Vagina (tissue), 2 donors: Measurements from ENCODE around the gene EIF2AK3.

Source experiments
- CTCF ChIP-seq, 3 experiments: fragments of 450-650 bp in 2 of 3; fragments of 200-600 bp in 1 of 3; sonication (generic) in 1 of 3; IDR thresholded peaks; one replicate each; pipeline ENCODE4 v1.5.1; 2017 to 2019; ENCODE audit warnings: antibody characterized with exemption in 3 of 3, mild to moderate bottlenecking in 2 of 3, moderate library complexity in 2 of 3
- POLR2A ChIP-seq, 2 donors: fragments of 450-650 bp; IDR thresholded peaks; one replicate each; pipeline ENCODE4 v1.6.1; 2017; ENCODE audit warnings: antibody characterized with exemption in 2 of 2, mild to moderate bottlenecking in 2 of 2, moderate library complexity in 2 of 2

GRCh38 chr2:88651646-88652045, 24.4 kb upstream of the EIF2AK3 start:
- TF ChIP-seq POLR2A (IDR thresholded peaks at IDR 0.05) (no peak), CTCF (IDR thresholded peaks at IDR 0.05) (no peak)
